ENCODE data around the gene SLC36A1. TPM values are rescaled to one million over a fixed set of nuclear protein-coding genes. Genes with fewer than 3 reads are reported as not detected.
"Not testable (repeated sequence)": the region's sequence is repeated elsewhere in the genome, so short reads cannot be mapped to it uniquely, and the experiment has no call there.

The SLC36A1 gene
- total RNA-seq, 4 donors from 2014 or later, result 4.5 to 7.5 (median 5.9) TPM

DNA sequence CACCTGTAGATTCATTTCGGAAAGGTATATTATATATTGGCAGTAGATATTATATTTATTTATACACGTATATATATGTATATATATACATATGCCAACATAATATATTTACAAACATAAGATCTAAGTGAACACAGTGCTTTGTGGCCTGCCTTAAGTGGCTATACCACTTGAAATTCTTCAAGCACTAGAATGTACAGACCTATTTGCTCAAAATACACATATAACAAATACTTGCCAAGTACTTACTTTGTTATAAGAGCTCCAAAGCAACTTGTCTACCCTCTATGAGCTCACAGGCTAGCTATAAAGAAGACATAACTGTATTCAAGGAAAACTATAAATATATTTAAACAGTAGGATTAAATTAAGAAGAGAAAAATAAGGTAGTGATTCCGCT lies 33.6 kb upstream of the SLC36A1 start:
- no peaks in the 10 kb centered on the region for H3K36me3 ChIP-seq
- no peak overlapping the region for H3K4me3 ChIP-seq (replicated peaks in 1 of 3)
- intact Hi-C loops (cut with DNase I), result no loop called here
- no peak overlapping the region for H3K27ac ChIP-seq
- H3K4me1 ChIP-seq, result no peaks in the 10 kb centered on the region
- no peak for TF ChIP-seq POLR2A (IDR thresholded peaks at IDR 0.05)
- TF ChIP-seq, protein P1, sequence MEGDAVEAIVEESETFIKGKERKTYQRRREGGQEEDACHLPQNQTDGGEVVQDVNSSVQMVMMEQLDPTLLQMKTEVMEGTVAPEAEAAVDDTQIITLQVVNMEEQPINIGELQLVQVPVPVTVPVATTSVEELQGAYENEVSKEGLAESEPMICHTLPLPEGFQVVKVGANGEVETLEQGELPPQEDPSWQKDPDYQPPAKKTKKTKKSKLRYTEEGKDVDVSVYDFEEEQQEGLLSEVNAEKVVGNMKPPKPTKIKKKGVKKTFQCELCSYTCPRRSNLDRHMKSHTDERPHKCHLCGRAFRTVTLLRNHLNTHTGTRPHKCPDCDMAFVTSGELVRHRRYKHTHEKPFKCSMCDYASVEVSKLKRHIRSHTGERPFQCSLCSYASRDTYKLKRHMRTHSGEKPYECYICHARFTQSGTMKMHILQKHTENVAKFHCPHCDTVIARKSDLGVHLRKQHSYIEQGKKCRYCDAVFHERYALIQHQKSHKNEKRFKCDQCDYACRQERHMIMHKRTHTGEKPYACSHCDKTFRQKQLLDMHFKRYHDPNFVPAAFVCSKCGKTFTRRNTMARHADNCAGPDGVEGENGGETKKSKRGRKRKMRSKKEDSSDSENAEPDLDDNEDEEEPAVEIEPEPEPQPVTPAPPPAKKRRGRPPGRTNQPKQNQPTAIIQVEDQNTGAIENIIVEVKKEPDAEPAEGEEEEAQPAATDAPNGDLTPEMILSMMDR (IDR thresholded peaks at IDR 0.05), result no peak
- DNase-seq, result no peak
- H3K27me3 ChIP-seq, result no peaks in the 10 kb centered on the region
- H3K9me3 ChIP-seq, result no peaks in the 10 kb centered on the region
- 66 to 75% methylated on average over 3 of the region's 3 CpGs for WGBS, 2 donors

DNA sequence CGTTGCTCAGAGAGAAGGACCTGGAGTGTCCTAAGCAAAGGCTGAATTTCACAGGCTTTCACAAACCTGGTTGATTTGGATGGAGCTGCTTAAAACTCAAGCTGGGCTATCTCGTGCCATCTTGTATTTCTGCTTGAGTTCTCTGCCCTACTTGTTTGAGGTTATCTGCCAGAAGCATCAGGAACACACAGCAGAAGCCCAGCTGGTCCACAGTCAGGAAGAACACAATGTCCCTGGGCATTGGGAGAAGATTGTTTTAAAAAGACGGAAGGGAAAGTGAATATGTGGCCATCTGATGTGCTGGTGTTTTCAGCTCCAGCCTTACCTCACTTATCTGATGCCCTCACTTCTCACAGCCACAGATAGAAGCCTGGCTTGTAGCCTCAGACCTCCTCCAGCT lies 32.9 kb upstream of the SLC36A1 start:
- Histone ChIP-seq H3K27me3 (no peaks in the 10 kb centered on the region), H3K9me3 (no peaks in the 10 kb centered on the region), H3K4me3 (replicated peaks in 1 of 3) (no peak overlapping the region), H3K27ac (no peak overlapping the region), H3K36me3 (no peaks in the 10 kb centered on the region), H3K4me1 (no peaks in the 10 kb centered on the region)
- TF ChIP-seq, protein P1 (IDR thresholded peaks at IDR 0.05), result no peak
- TF ChIP-seq POLR2A (IDR thresholded peaks at IDR 0.05), result no peak
- no peak for DNase-seq
- 42 to 47% methylated on average over 3 of the region's 3 CpGs for WGBS, 2 donors
- intact Hi-C loops (cut with DNase I), result no loop called here

DNA sequence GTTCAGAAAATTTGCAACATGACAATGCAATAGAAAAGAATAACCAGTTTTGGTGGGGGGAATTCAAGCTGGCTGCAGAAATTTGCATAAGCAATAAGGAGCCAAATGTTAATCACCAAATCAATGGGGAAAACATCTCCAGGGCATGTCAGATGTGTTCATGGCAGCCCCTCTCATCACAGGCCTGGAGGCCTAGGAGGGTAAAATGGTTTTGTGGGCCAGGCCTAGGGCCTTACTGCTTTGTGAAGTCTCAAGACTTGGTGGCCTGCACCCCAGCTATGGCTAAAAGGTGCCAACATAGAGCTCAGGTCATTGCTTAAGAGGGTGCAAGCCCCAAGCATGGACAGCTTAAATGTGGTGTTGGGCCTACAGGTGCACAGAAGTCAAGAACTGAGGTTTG lies 29.7 kb upstream of the SLC36A1 start:
- intact Hi-C loops (cut with DNase I), result no loop called here
- no peaks in the 10 kb centered on the region for H3K27me3 ChIP-seq

DNA sequence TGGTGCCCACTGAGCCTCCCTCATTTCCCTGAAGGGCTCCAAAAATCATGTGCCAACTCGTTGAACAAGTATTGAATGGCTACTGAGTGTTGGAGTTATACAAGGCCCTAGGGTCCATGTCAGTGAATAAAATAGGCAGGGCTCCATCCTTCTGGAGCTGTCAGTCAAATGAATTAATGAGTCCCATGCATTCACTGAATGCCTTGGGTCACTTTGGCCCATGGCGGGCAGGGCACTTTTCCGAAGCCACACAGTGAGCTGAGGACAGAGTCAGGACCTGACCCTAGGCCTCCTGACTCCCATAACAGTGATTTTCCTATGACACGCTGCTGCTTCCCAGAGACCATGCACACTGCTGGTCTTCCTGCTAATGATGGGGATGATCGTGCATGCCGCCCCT lies 27.3 kb upstream of the SLC36A1 start:
- no peaks in the 10 kb centered on the region for H3K36me3 ChIP-seq

More for the DNA sequence above, 29.7 kb upstream of the SLC36A1 start:
- Histone ChIP-seq H3K9me3 (no peaks in the 10 kb centered on the region), H3K36me3 (no peaks in the 10 kb centered on the region), H3K27ac (no peak overlapping the region), H3K4me3 (replicated peaks in 1 of 3) (no peak overlapping the region), H3K4me1 (no peaks in the 10 kb centered on the region)
- no peak for DNase-seq
- TF ChIP-seq, protein P1 (IDR thresholded peaks at IDR 0.05), result no peak
- TF ChIP-seq POLR2A (IDR thresholded peaks at IDR 0.05), result no peak

DNA sequence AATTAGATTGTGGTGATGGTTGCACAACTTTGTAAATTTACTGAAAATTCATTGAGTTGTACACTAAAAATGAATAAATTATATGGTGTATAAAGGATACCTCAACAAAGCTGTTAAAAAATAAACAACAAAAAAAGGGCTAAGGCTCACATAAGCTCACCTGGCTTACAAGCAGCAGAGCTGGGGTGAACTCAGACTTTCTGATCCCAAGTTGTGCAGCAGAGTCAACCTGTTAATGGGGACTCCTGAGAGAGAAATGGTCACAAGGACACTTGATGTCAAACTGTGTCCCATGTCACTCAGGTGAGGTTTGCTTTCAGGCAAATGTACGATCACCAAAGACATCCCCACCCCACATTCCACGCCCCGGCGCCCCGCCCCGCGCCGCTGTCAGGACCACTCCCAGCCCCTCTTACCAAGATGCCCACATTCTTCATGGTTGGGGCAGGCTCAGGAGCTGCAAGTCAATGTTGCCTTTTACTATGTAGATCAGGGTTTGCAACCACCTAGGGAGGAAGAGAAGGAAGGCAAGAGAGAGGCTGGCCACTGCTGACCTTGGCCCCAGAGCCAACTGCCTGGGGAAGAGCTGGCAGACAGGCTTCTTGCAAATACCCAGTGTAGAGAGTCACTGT lies 22.4 kb upstream of the SLC36A1 start:
- DNase-seq, result no peak
- TF ChIP-seq, protein P1 (IDR thresholded peaks at IDR 0.05), result no peak
- TF ChIP-seq POLR2A (IDR thresholded peaks at IDR 0.05), result no peak
- H3K36me3 ChIP-seq, result no peaks in the 10 kb centered on the region
- H3K27me3 ChIP-seq, result no peaks in the 10 kb centered on the region
- intact Hi-C loops (cut with DNase I), result no loop called here
- WGBS, 2 donors, result 30 to 35% methylated on average over 8 of the region's 8 CpGs
- no peak overlapping the region for H3K27ac ChIP-seq
- H3K9me3 ChIP-seq, result no peaks in the 10 kb centered on the region
- no peak overlapping the region for H3K4me3 ChIP-seq (replicated peaks in 1 of 3)
- no peaks in the 10 kb centered on the region for H3K4me1 ChIP-seq

More for the DNA sequence above, 27.3 kb upstream of the SLC36A1 start:
- no peaks in the 10 kb centered on the region for H3K9me3 ChIP-seq
- no peak overlapping the region for H3K27ac ChIP-seq
- no peak for TF ChIP-seq POLR2A (IDR thresholded peaks at IDR 0.05)
- TF ChIP-seq, protein P1 (IDR thresholded peaks at IDR 0.05), result no peak
- no peaks in the 10 kb centered on the region for H3K4me1 ChIP-seq
- no peaks in the 10 kb centered on the region for H3K27me3 ChIP-seq
- intact Hi-C loops (cut with DNase I), result no loop called here
- WGBS, 2 donors, result 92 to 93% methylated on average over 6 of the region's 6 CpGs
- H3K4me3 ChIP-seq (replicated peaks in 1 of 3), result no peak overlapping the region
- DNase-seq, result no peak

DNA sequence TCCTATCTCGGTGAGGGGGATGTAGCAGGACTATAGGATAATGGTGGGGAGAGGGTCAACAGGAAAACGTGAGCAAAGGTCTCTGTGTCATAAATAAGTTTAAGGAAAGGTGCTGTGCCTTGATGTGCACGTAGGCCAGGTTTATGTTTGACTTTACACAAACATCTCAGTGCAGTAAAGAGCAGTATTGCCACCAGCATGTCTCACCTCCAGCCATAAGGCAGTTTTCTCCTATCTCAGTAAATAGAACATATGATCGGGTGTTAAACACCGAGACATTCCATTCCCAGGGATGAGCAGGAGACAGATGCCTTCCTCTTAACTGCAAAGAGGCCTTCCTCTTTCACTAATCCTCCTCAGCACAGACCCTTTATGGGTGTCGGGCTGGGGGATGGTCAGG lies 21.1 kb upstream of the SLC36A1 start:
- H3K4me1 ChIP-seq; H3K4me3 ChIP-seq (replicated peaks in 1 of 3); H3K27ac ChIP-seq; DNase-seq; intact Hi-C loops (cut with DNase I); H3K9me3 ChIP-seq; H3K36me3 ChIP-seq; H3K27me3 ChIP-seq: not testable (repeated sequence)
- WGBS, 2 donors, result 62 to 72% methylated on average over 6 of the region's 6 CpGs

All from thyroid gland (tissue), 4 donors.